Right hindlimb (tissue), 1 donor: ENCODE data around the gene HSD17B8.
"Not testable (repeated sequence)": the region's sequence is repeated elsewhere in the genome, so short reads cannot be mapped to it uniquely, and the experiment has no call there.

ENCODE experiments used
- DNase-seq: peaks from one replicate; pipeline ENCODE4 v3.0.0-alpha.2; 2018

HSD17B8 gene

GRCh38 chr6:33207552-33208090, 3.2 kb downstream of the HSD17B8 start:
- DNase-seq, result peak; percentile 81

GRCh38 chr6:33208091-33208967, 3.9 kb downstream of the HSD17B8 start, which contains the start of gene RING1:
TSS of gene RING1 (plus strand) at chr6:33208500. CDS start at chr6:33208823, 323 bp downstream.
- peak; percentile 92 for DNase-seq

GRCh38 chr6:33209856-33210255, 5.4 kb downstream of the HSD17B8 start:
- DNase-seq, result no peak

- no peak for DNase-seq
These were observed 6.7 kb downstream of the HSD17B8 start for GRCh38 chr6:33211136-33211535.

- DNase-seq, result no peak
These were observed 7.4 kb downstream of the HSD17B8 start for GRCh38 chr6:33211666-33212422.

- no peak for DNase-seq
These were observed 8.4 kb downstream of the HSD17B8 start for GRCh38 chr6:33212857-33213165.

GRCh38 chr6:33213166-33213988, 8.9 kb downstream of the HSD17B8 start:
- peak; percentile 67 for DNase-seq

- no peak for DNase-seq
These were observed 9.5 kb downstream of the HSD17B8 start for GRCh38 chr6:33213989-33214335.

GRCh38 chr6:33215271-33216116, 11.0 kb downstream of the HSD17B8 start:
- no peak for DNase-seq

GRCh38 chr6:33216117-33216649, 11.7 kb downstream of the HSD17B8 start:
- no peak for DNase-seq

- DNase-seq, result no peak
These were observed 12.8 kb downstream of the HSD17B8 start for GRCh38 chr6:33217246-33217645.

- DNase-seq, result no peak
These were observed 13.2 kb downstream of the HSD17B8 start for GRCh38 chr6:33217681-33218080.

- not testable (repeated sequence) for DNase-seq
These were observed 22.2 kb downstream of the HSD17B8 start for GRCh38 chr6:33226503-33227120.

GRCh38 chr6:33235221-33235634, 30.8 kb downstream of the HSD17B8 start:
- DNase-seq, result peak; percentile 36

GRCh38 chr6:33236328-33236727, 31.9 kb downstream of the HSD17B8 start:
- no peak for DNase-seq

- DNase-seq, result no peak
These were observed 32.4 kb downstream of the HSD17B8 start for GRCh38 chr6:33236852-33237251.

GRCh38 chr6:33237741-33238140, 33.3 kb downstream of the HSD17B8 start:
- no peak for DNase-seq

- no peak for DNase-seq
These were observed 37.5 kb downstream of the HSD17B8 start for GRCh38 chr6:33241968-33242367.

GRCh38 chr6:33243476-33243875, 39.0 kb downstream of the HSD17B8 start:
- DNase-seq, result no peak

- peak; percentile 91 for DNase-seq
These were observed 43.7 kb downstream of the HSD17B8 start for GRCh38 chr6:33247977-33248642.

GRCh38 chr6:33248643-33248931, 44.1 kb downstream of the HSD17B8 start:
- DNase-seq, result no peak
